ENCODE data around the gene RBM24.

- TF ChIP-seq NPAS2 (CRISPR knock-in tag; IDR thresholded peaks at IDR 0.05; ENCODE audit: borderline replicate concordance) = no peak
- no peak for TF ChIP-seq NR2C2 (CRISPR knock-in tag; IDR thresholded peaks at IDR 0.05; ENCODE audit: borderline replicate concordance)
- no peak for TF ChIP-seq PREB (CRISPR knock-in tag; IDR thresholded peaks at IDR 0.05)
Observed at GRCh38 chr6:17265570-17265969, 15.6 kb upstream of the RBM24 start.

Data from HepG2 (cell line).